Uterus (tissue), 4 donors: ENCODE data around the gene BRD9. TPM values are rescaled to one million over a fixed set of nuclear protein-coding genes. Genes with fewer than 3 reads are reported as not detected.
"Not testable (repeated sequence)": the region's sequence is repeated elsewhere in the genome, so short reads cannot be mapped to it uniquely, and the experiment has no call there.

Experiments
- DNase-seq, 2 donors: peaks; one replicate each; pipeline ENCODE4 v3.0.0-alpha.2; 2019 to 2020
- H3K27ac ChIP-seq, 2 donors: fragments of 200-600 bp; sonication (generic); 1 replicate in 1 of 2; 2 replicates in 1 of 2; pipeline ENCODE4 v1.5.1; 2016 to 2018
- H3K27me3 ChIP-seq, 2 donors: fragments of 200-600 bp; sonication (generic); one replicate each; pipeline ENCODE4 v1.5.1; 2018 to 2019; ENCODE audit warnings: control low read depth in 1 of 2
- H3K36me3 ChIP-seq, 2 donors: fragments of 200-600 bp; sonication (generic); one replicate each; pipeline ENCODE4 v1.5.1; 2019; ENCODE audit warnings: control low read depth in 1 of 2
- H3K4me1 ChIP-seq, 2 donors: fragments of 200-600 bp; sonication (generic); one replicate each; pipeline ENCODE4 v1.5.1; 2018 to 2019; ENCODE audit warnings: control low read depth in 1 of 2
- H3K4me3 ChIP-seq, 2 donors: fragments of 200-600 bp; sonication (generic); 1 replicate in 1 of 2; 2 replicates in 1 of 2; pipeline ENCODE4 v1.5.1; 2018 to 2019; ENCODE audit warnings: mild to moderate bottlenecking in 1 of 2
- H3K9me3 ChIP-seq, 2 donors: fragments of 200-600 bp; sonication (generic); one replicate each; pipeline ENCODE4 v1.5.1; 2019; ENCODE audit warnings: control low read depth in 1 of 2
- POLR2A ChIP-seq, 2 donors: fragments of 450-650 bp; IDR thresholded peaks; one replicate each; pipeline ENCODE4 v1.6.1; 2016; ENCODE audit warnings: antibody characterized with exemption in 2 of 2, mild to moderate bottlenecking in 1 of 2, moderate library complexity in 1 of 2
- intact Hi-C: fragments of 100-400 bp; cut with DNase I; formaldehyde crosslinking; loops from one replicate; pipeline ENCODE4 v1.15.1; 2023; ENCODE audit warnings: low total_unique reads
- total RNA-seq, 4 donors: library from RNA; depleted of rRNA in 3 of 4; stranded (reverse); fragments of >200 nt in 3 of 4; gene quantifications; one replicate each; pipeline versions ENCODE4 v1.1.0 to v1.2.4, GENCODE V29; 2014 to 2023
- TF ChIP-seq, protein P1 (sequence below), 4 experiments: fragments of 200-600 bp in 2 of 4; fragments of 450-650 bp in 2 of 4; sonication (generic) in 2 of 4; IDR thresholded peaks; one replicate each; pipeline ENCODE4 v1.5.1; 2016 to 2019; ENCODE audit warnings: antibody characterized with exemption in 4 of 4, mild to moderate bottlenecking in 2 of 4, moderate library complexity in 1 of 4
- donor health status: DM: yes; HTN: yes; CAD: no.

BRD9 gene
- 10 to 100 TPM; 31.0 to 53.9 (median 44.2) TPM for total RNA-seq

DNA sequence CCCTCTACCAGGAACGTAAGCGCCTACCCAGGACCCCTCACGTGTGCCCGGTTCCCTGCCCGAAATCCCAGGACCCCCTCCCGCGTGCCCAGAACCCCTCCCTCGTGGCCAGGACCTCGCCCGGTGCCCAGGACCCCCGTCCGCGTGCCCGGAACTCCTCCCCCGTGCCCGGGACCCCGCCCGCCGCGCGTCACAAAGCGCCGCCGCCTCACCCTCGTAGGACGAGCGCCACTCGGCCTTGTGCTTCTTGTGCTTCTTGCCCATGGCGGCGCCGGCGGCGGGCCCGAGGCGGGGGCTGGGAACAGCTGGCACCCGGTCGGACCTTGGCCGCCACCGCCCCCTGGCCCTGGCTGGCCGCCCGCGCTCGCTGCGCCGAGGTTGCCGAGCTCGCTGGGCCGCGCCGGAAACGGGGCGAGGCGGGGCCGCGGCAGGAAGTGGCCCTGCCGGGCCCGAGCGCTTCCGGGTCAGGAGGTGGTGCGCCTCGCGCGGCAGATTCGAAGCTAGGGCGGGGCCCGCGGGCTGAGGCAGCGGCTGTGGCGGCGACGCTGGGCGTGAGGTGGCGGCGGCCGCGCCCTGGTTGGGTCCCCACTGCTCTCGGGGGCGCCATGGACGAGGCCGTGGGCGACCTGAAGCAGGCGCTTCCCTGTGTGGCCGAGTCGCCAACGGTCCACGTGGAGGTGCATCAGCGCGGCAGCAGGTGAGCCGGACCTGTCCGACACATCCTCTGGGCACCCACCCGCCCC lies at the start of gene BRD9, which contains the start of gene TRIP13:
Gene BRD9, minus strand, starts transcription at position 408 of the 743 bp plus-strand sequence. Its CDS starts 144 bp downstream, at position 264.
Gene TRIP13, plus strand, starts transcription at position 491 of the 743 bp plus-strand sequence. Its CDS starts 115 bp downstream, at position 606.
- Histone ChIP-seq H3K9me3 (no peaks in the 10 kb centered on the region), H3K27ac (peak within 1 kb of the TSS; percentile 78 to 86), H3K27me3 (no peaks in the 10 kb centered on the region), H3K4me3 (peak within 1 kb of the TSS; percentile 74 to 91), H3K4me1 (peaks cover 0 to 20% of the 10 kb centered on the region in 2 donors), H3K36me3 (no peaks in the 10 kb centered on the region)
- TF ChIP-seq, protein P1, sequence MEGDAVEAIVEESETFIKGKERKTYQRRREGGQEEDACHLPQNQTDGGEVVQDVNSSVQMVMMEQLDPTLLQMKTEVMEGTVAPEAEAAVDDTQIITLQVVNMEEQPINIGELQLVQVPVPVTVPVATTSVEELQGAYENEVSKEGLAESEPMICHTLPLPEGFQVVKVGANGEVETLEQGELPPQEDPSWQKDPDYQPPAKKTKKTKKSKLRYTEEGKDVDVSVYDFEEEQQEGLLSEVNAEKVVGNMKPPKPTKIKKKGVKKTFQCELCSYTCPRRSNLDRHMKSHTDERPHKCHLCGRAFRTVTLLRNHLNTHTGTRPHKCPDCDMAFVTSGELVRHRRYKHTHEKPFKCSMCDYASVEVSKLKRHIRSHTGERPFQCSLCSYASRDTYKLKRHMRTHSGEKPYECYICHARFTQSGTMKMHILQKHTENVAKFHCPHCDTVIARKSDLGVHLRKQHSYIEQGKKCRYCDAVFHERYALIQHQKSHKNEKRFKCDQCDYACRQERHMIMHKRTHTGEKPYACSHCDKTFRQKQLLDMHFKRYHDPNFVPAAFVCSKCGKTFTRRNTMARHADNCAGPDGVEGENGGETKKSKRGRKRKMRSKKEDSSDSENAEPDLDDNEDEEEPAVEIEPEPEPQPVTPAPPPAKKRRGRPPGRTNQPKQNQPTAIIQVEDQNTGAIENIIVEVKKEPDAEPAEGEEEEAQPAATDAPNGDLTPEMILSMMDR (IDR thresholded peaks at IDR 0.05) = peak in 3 of 4 experiments; percentile 20 to 29 (median 22)
- TF ChIP-seq POLR2A (IDR thresholded peaks at IDR 0.05) = peak in 1 of 2 donors; percentile 72
- intact Hi-C loops = no loop called here
- DNase-seq = peak; percentile 67 to 79

DNA sequence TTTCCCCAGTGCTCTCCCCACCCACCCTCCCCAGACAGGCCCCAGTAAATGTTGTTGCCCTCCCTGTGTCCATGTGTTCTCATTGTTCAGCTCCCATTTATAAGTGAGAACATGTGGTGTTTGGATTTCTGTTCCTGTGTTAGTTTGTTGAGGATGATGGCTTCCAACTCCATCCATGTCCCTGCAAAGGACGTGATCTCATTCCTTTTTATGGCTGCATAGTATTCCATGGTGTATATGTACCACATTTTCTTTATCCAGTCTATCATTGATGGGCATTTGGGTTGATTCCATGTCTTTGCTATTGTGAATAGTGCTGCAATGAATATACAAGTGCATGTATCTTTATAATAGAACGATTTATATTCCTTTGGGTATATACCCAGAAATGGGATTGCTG lies 48.1 kb upstream of the BRD9 start:
- H3K27me3 ChIP-seq, H3K36me3 ChIP-seq, DNase-seq, H3K27ac ChIP-seq, H3K4me1 ChIP-seq, H3K9me3 ChIP-seq, H3K4me3 ChIP-seq, intact Hi-C loops: not testable (repeated sequence)

DNA sequence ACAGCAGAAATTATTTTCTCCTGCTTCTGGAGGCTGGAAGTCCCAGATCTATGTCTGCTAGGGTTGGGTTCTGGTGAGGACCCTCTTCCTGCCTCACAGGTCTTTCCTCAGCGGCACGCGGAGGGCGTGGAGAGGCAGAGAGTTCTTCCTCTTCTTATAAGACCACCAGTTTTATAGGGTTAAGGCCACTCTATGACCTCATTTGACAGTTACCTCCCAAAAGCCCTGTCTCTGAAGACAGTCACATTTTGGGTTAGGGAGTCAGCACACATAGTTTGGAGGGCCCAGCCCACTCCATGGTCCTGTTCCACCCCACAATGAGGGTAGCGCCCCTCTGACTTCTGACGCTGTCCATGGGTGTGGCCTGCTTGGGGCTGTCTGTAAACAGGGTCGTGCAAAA lies 46.8 kb upstream of the BRD9 start:
- no peaks in the 10 kb centered on the region for H3K36me3 ChIP-seq
- no peaks in the 10 kb centered on the region for H3K27me3 ChIP-seq
- DNase-seq = no peak
- intact Hi-C loops = no loop called here
- no peaks in the 10 kb centered on the region for H3K4me1 ChIP-seq
- TF ChIP-seq, protein P1 (IDR thresholded peaks at IDR 0.05) = no peak
- TF ChIP-seq POLR2A (IDR thresholded peaks at IDR 0.05) = no peak
- no peak overlapping the region for H3K27ac ChIP-seq
- no peaks in the 10 kb centered on the region for H3K9me3 ChIP-seq
- no peak overlapping the region for H3K4me3 ChIP-seq

DNA sequence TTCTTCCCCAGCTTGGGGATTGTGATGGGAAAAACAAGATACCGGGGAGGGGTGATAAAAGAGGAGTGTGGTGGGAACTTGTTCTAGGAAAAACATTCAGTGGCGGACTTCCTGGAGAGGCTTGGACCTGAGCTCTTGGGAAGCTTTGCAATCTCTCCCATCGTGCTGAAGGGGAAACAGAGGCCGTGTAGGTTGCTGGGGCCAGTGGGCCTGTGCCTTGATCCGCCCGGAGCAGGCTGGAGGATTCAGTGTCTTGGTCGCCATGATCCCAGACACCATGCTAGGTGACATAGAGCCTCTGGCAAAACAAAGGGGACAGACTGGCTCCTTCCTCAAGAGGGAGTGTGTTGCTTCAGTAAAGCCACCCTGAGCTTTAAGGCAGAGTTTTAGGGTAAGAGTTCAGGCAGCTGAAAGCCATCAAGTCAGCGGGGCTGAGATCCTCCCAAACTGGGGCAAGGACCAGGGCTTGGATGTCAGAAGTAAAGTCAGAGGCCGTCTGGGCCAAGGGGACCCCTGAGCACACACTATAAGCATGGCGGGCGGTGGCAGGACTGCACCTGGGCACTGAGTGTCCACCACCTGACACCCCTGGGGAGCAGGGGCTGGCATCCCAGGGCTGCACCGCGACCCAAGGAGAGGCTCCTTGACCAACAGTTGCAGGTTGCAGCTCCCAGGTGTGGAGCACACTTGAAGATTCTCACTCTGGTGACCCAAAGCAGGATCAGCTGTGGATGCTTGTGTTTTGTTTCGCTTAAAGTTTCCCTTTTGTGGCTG lies 44.7 kb upstream of the BRD9 start:
- H3K36me3 ChIP-seq = no peaks in the 10 kb centered on the region
- H3K4me1 ChIP-seq = no peaks in the 10 kb centered on the region
- H3K4me3 ChIP-seq = no peak overlapping the region
- DNase-seq = peak in 1 of 2 donors; percentile 9
- intact Hi-C loops = no loop called here
- no peak overlapping the region for H3K27ac ChIP-seq
- no peaks in the 10 kb centered on the region for H3K9me3 ChIP-seq
- no peaks in the 10 kb centered on the region for H3K27me3 ChIP-seq
- no peak for TF ChIP-seq POLR2A (IDR thresholded peaks at IDR 0.05)
- TF ChIP-seq, protein P1 (IDR thresholded peaks at IDR 0.05) = no peak

DNA sequence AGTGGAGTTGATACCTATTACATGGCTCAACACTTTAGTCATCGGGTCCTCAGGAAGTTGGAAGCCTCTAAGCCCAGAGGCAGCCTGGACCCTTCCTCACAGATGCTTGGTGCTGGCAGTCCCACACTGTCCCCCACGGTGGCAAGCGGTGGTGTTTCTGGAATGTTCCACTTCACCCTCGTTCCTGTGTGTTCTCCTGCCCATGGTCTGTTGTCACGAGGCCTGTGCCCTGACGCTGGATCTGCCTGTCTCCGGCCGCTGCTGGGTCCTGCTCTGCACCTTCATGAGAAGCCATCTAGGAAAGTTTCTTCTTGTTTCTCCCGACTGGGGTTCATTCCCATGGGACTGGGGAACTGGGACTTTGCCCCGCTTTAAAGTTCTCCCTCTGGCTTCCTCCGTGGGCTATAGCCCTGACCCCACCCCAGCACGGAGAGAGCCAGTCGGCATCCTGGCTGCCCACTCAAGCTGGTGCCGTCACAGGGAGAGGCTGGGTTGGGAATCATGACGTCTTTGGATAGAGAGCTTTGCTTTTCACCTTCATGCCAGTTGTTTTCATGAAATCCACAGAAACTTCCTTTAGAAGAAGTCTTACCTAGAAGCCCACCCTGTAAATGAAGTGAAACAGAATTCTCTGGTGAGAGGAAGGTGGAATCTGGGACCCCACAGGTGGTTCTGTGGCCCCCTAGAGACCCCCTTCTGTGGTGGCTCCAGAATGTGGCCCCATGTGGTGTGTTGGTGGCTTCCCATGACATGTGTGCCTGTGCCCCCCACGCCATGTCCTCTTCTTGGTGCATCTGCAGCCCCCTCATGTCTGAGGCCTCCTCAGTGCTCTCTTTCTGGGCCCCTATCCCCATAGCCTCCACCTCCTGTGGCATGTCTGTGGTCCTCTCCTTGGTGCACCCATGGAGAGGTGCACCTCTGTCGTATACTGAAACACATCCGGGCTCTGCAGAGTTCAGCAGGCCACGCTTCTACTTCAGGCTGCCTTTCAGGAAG lies 43.8 kb upstream of the BRD9 start:
- no peaks in the 10 kb centered on the region for H3K27me3 ChIP-seq
- no peaks in the 10 kb centered on the region for H3K36me3 ChIP-seq
- no peaks in the 10 kb centered on the region for H3K4me1 ChIP-seq
- H3K4me3 ChIP-seq = no peak overlapping the region
- peak in 1 of 2 donors; percentile 7 for DNase-seq
- TF ChIP-seq POLR2A (IDR thresholded peaks at IDR 0.05) = no peak
- TF ChIP-seq, protein P1 (IDR thresholded peaks at IDR 0.05) = no peak
- H3K9me3 ChIP-seq = no peaks in the 10 kb centered on the region
- intact Hi-C loops = no loop called here
- no peak overlapping the region for H3K27ac ChIP-seq
